GM18861 (cell line): ENCODE results near the gene L3MBTL4.
A peak's percentile ranks its signal among the peaks of the same experiment; 100 is the strongest.
"Not testable (repeated sequence)": the region's sequence is repeated elsewhere in the genome, so short reads cannot be mapped to it uniquely, and the experiment has no call there.

Experiments
- ATAC-seq: cut with Tn5 transposase; IDR thresholded peaks from one replicate; pipeline ENCODE4 v1.9.1; 2021; ENCODE audit not compliant: unreplicated experiment

Gene L3MBTL4

DNA sequence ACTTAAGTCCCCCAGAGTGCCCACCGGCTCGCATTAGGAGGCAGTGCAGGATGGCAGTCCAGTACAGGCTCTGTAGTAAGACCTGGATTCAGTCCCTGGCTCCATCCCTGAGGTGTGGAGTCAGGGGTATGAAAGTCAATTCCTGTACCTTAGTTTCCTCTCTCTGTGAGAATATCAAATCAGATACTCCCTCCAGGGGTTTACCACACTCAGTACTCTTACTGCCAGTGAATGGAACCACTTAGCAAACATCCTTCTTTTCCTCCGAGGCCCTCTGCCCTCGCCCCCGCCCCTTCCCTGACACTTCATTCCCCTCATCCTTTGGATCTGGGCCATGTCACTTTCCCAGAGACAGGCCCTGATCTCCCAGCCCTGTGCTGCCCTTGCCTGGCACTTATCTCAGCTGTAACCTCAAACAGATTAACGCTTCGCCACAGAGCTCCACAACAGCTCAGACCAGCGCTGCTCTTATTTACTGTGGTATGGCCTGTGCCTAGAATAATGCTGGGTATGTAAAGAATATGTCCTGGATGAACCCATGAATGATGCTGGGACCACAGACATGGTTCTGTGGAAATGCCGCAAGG lies 360.4 kb downstream of the L3MBTL4 start:
- no peak for ATAC-seq

- no peak for ATAC-seq
These were observed 362.2 kb downstream of the L3MBTL4 start for GRCh38 chr18:6052449-6052913.

DNA sequence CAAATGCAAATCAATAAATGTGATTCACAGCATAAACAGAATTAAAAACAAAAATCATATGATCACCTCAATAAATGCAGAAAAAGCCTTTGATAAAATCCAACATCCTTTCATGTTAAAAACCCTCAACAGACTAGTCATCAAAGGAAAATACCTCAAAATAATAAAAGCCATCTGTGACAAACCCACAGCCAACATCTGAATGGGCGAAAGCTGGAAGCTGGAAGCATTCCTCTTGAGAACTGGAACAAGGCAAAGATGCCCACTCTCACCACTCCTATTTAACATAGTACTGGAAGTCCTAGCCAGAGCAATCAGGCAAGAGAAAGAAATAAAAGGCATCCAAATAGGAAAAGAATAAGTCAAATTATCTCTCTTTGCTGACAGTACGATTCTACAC lies 367.1 kb downstream of the L3MBTL4 start:
- not testable (repeated sequence) for ATAC-seq

GRCh38 chr18:6044773-6045172 lies 369.9 kb downstream of the L3MBTL4 start:
- no peak for ATAC-seq

DNA sequence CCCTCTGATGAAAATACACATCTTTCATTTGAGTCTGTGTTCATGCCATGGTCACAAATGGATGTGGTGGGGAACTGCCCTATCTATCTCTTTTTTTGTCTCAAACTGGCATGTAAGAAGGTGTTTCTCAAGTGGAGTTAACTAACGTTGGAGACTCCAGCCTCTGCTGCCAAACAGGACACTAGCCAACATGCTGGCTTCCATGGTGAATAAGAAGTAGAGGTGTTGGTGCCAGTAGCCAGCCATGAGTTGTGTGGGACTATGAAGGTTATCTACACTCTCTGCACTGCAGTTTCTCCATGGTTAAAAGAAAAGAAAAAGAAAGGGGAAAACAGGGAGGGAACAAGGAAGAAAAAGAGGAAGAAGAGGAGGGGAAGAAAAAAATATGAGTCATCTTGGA lies 370.4 kb downstream of the L3MBTL4 start:
- ATAC-seq = no peak

GRCh38 chr18:6039055-6039454 lies 375.7 kb downstream of the L3MBTL4 start:
- ATAC-seq = no peak

DNA sequence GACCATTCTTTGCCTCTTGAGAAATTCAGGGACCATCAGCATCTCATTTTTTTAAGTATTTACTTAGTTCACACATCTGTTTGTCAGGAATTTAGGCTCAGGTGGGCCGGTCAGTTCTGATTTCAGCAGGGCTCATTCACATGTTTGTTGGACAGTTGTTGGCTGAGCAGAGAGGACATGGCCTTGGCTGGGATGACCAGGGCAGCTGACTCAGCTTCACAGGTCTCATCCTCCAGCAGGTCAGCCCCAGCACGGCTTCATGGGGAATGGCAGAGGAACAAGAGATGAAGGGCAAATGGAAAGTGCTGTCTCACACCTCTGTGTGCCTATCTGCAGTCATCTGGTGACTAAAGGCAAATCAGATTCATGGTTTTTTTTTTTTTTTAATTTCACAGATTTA lies 383.3 kb downstream of the L3MBTL4 start:
- no peak for ATAC-seq

DNA sequence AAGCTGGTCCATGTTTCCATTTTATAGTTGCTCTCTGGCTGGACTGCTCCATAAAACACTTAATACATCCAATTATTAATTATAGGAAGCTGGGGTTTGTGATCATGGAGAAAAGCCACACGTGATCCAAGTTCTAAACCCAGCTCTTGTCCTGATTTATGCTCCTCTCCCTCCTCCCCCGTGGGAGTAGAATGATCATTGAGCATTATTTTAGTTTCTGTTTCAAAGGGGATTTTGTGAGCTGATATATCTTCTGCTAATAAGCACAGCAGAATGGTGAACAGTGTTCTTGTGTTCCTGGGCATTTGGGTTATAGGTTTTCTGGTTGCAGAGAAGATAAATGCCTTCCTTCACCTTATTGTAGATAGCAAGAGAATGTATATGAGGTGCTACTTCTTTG lies 383.7 kb downstream of the L3MBTL4 start:
- ATAC-seq = no peak

DNA sequence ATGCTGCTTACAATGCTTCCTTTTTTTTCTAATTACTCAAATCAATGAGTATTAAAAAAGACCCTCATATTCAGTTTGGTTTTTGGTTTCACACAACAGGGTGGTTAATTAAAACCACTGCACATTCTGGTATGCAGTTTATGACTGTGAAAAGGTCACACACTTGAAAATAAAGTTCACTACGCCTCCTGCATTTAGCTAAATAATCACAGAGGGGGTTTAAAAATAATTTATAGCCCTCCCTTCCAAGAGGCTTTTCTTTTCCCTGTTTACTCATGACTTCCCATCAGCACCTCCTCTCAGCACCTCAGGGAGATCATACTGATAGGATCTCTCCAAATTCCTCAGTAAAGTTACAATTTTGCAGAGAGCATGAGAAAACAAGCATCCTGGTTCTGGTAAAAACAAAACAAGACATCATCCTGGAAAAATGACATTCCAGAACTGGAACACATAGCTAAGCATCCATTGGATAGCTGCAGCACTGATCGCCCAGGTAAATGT lies 389.9 kb downstream of the L3MBTL4 start:
- ATAC-seq = no peak

DNA sequence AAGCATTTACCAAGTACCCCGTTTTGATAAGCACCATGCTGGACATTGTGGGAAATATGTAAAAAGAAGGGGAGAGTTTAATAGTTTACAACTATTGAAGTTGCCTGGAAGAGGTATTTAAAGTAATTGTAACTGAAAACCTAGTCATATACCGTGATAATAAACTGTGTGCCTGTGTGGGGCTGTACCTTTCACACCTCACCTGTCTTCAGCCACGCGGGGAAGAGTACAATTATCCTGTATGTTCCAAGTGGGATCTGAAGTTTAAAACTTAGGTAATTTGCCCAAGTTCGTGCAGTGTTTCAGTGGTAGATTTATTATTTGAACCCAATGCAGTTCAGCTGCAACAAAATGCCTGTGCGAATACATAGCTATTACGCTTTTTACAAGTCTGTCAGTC lies 391.2 kb downstream of the L3MBTL4 start:
- no peak for ATAC-seq

GRCh38 chr18:6022845-6023244 lies 391.9 kb downstream of the L3MBTL4 start:
- no peak for ATAC-seq

- peak; percentile 62 for ATAC-seq
These were observed 392.7 kb downstream of the L3MBTL4 start for GRCh38 chr18:6022074-6022444.

DNA sequence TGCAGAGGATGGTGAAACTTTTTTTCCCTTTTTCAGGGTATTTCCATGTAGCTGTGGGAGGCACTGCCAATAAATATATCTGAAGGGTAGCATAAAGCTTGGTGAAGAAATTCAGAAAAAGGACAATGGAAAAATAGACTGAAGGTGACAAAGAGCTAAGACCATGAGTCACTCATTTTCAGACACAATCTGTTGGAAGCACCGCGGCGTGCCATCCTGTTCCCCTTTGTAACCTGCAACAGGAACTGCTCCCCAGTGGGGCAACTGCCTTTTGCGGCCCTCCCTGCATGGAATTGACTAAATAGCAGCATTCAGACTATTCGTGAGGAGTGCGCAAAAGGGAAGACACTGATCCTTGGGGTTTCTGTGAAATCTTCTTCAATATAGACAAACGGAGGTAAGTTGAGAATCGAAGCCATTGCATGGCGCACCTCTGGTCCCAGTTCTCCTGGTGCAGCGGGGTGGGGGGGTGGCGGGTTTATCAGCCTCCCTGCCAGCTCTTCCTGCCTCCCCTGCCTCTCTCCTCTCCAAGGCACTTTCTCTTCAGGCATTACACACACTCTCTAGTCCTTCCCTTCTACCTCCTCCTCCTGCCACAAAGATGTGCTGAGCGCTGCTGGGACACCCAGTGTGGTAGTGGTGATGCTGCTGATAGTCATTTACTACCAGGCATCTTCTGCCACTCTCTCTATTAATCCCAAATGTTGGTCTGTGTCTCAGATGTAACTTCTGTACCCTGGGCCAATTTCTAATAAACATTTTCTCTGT lies 393.2 kb downstream of the L3MBTL4 start:
- peak; percentile 14 for ATAC-seq

- no peak for ATAC-seq
These were observed 396.0 kb downstream of the L3MBTL4 start for GRCh38 chr18:6018671-6019070.

GRCh38 chr18:6017171-6017570 lies 397.5 kb downstream of the L3MBTL4 start:
- ATAC-seq = no peak

GRCh38 chr18:6015364-6015763 lies 399.3 kb downstream of the L3MBTL4 start:
- no peak for ATAC-seq

DNA sequence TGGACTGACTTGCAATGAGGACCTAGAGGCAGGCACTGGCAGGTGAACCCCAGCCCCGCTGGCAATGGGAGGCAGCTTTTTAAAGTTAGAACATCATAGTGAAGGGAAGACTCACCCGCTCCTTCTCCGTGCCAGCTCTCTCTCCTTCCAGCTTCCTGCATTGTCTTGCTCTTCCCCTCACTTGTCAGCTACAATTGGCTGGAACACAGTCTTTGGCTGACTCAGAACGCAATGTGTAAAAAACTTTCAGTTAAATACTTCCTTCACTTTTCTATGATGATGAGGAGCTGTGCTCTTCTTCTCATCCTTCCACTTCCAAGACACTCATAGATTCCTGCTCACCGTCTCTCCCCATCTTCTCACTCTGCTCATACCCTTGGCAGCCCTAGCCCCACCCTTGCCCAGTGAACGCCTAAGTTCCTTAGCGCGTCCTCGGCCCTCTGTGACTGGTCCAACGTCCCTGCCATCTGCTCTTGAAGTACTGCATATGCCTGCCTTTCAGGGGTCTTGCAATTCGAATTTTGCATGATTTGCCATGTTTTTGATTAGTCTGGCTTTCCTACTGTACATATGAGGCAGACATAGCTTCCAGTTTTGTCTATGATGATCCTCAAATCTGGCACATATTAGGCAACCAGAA lies 401.4 kb downstream of the L3MBTL4 start:
- no peak for ATAC-seq

GRCh38 chr18:6010921-6011320 lies 403.8 kb downstream of the L3MBTL4 start:
- ATAC-seq = no peak

DNA sequence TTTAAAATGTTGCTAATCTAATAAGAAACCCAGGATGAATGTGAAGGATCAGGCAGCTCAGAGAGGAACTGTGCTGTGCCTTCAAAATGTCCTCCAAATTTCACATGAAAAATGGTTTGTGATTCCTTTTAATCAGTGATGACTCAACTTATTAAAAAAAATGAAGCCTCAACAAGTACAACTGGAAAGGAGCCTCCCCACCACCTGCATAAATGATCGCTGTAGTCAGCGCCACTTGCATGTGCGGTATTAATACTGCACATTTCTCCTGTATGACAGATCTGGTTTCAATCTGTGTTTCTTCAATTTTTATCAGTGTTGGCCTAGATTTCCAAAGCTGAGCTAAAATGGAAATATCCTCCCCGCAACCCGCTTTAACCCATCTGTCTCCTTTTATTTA lies 404.4 kb downstream of the L3MBTL4 start:
- no peak for ATAC-seq

GRCh38 chr18:6009756-6010155 lies 405.0 kb downstream of the L3MBTL4 start:
- no peak for ATAC-seq

- ATAC-seq = peak; percentile 96
These were observed 410.0 kb downstream of the L3MBTL4 start for GRCh38 chr18:6004683-6005082.

DNA sequence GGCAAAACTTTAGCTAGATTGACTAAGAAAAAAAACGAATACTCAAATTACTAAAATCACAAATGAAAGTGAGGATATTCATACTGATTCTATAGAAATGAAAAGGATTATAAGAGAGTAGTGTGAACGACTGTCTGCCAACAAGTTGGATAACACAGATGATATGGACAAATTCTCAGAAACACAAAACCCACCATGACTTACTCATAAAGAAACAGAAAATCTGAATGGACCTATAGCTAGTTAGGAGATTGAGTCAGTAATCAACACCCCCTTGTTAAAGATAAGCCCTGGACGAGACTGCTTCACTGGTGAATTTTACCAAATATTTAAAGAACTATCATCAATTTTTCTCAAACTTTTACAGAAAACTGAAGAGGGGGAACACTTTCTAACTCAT lies 410.6 kb downstream of the L3MBTL4 start:
- ATAC-seq = peak; percentile 63
